B cell (primary cell): ENCODE data around the gene DENND1A.

Experiments
- CTCF ChIP-seq: fragments of 200-600 bp; IDR thresholded peaks from one replicate; pipeline ENCODE4 v1.8.0; 2022; ENCODE audit warnings: antibody characterized with exemption, mild to moderate bottlenecking
- EZH2 ChIP-seq: IDR thresholded peaks from 2 replicates; pipeline ENCODE4 v1.6.1; 2012; ENCODE audit warnings: borderline replicate concordance, low read depth, mild to moderate bottlenecking, moderate library complexity, low read length; ENCODE audit not compliant: insufficient read depth, poor library complexity, severe bottlenecking

GRCh38 chr9:123382653-123383511, 547.0 kb downstream of the DENND1A start:
- TF ChIP-seq CTCF (no peak), EZH2 (no peak)
